DMS153 treated with DMSO at 0.1 percent for 48 hours (cell line): Measurements from ENCODE around the gene YAF2.
"Not testable (repeated sequence)": the region's sequence is repeated elsewhere in the genome, so short reads cannot be mapped to it uniquely, and the experiment has no call there.

ENCODE experiments used
- DNase-seq: peaks from one replicate; lab custom pipeline; 2025; ENCODE audit not compliant: unreplicated experiment; lab: John Stamatoyannopoulos, UW

YAF2 gene

GRCh38 chr12:42255221-42255865 is 17.3 kb upstream of the YAF2 start:
- DNase-seq: no peak

GRCh38 chr12:42252645-42253044 is 14.6 kb upstream of the YAF2 start:
- not testable (repeated sequence) for DNase-seq

- not testable (repeated sequence) for DNase-seq
Observed at GRCh38 chr12:42249033-42249432, 11.0 kb upstream of the YAF2 start.

GRCh38 chr12:42240131-42240750 is 2.2 kb upstream of the YAF2 start:
- DNase-seq: no peak

- no peak for DNase-seq
Observed at GRCh38 chr12:42237853-42238239, 202 bp downstream of the YAF2 start.

- peak; percentile 36 for DNase-seq
Observed at GRCh38 chr12:42237052-42237852, 796 bp downstream of the YAF2 start.

- no peak for DNase-seq
Observed at GRCh38 chr12:42236017-42236416, 2.0 kb downstream of the YAF2 start.

- no peak for DNase-seq
Observed at GRCh38 chr12:42235426-42235825, 2.6 kb downstream of the YAF2 start.

GRCh38 chr12:42234970-42235369 is 3.1 kb downstream of the YAF2 start:
- DNase-seq: no peak

GRCh38 chr12:42227525-42227924 is 10.5 kb downstream of the YAF2 start:
- not testable (repeated sequence) for DNase-seq

- DNase-seq: not testable (repeated sequence)
Observed at GRCh38 chr12:42224501-42224900, 13.5 kb downstream of the YAF2 start.

- no peak for DNase-seq
Observed at GRCh38 chr12:42222724-42223123, 15.3 kb downstream of the YAF2 start.

GRCh38 chr12:42221726-42222125 is 16.3 kb downstream of the YAF2 start:
- DNase-seq: no peak

GRCh38 chr12:42217656-42218055 is 20.4 kb downstream of the YAF2 start:
- DNase-seq: no peak

- no peak for DNase-seq
Observed at GRCh38 chr12:42216737-42217136, 21.3 kb downstream of the YAF2 start.

- DNase-seq: not testable (repeated sequence)
Observed at GRCh38 chr12:42215759-42216158, 22.3 kb downstream of the YAF2 start.

GRCh38 chr12:42213954-42214426 is 24.1 kb downstream of the YAF2 start:
- DNase-seq: no peak

GRCh38 chr12:42213023-42213422 is 25.0 kb downstream of the YAF2 start:
- DNase-seq: peak; percentile 34

- no peak for DNase-seq
Observed at GRCh38 chr12:42208574-42208973, 29.5 kb downstream of the YAF2 start.

GRCh38 chr12:42204819-42205218 is 33.2 kb downstream of the YAF2 start:
- no peak for DNase-seq

GRCh38 chr12:42204362-42204761 is 33.7 kb downstream of the YAF2 start:
- no peak for DNase-seq

GRCh38 chr12:42201063-42201462 is 37.0 kb downstream of the YAF2 start:
- no peak for DNase-seq
